Epidermal melanocyte (primary cell): ENCODE results near the gene CEP131.

ENCODE experiments used
- DNase-seq: peaks from one replicate; pipeline ENCODE4 v3.0.0; 2011; ENCODE audit warnings: low spot score; ENCODE audit not compliant: insufficient read length

Gene CEP131

GRCh38 chr17:81223762-81224130, 981 bp upstream of the CEP131 start:
- DNase-seq, result no peak

GRCh38 chr17:81222620-81222905, 202 bp downstream of the CEP131 start:
- DNase-seq, result no peak

- DNase-seq, result no peak
Measured at GRCh38 chr17:81221842-81222619, 734 bp downstream of the CEP131 start.

- no peak for DNase-seq
Measured at GRCh38 chr17:81221371-81221841, 1.4 kb downstream of the CEP131 start.

- no peak for DNase-seq
Measured at GRCh38 chr17:81219476-81220180, 3.1 kb downstream of the CEP131 start.

GRCh38 chr17:81218991-81219390, 3.8 kb downstream of the CEP131 start:
- no peak for DNase-seq

GRCh38 chr17:81218459-81218858, 4.3 kb downstream of the CEP131 start:
- no peak for DNase-seq

GRCh38 chr17:81217491-81217890, 5.3 kb downstream of the CEP131 start:
- no peak for DNase-seq

GRCh38 chr17:81213978-81214377, 8.8 kb downstream of the CEP131 start:
- DNase-seq, result no peak

- DNase-seq, result no peak
Measured at GRCh38 chr17:81212365-81212764, 10.4 kb downstream of the CEP131 start.

- no peak for DNase-seq
Measured at GRCh38 chr17:81210868-81211267, 11.9 kb downstream of the CEP131 start.

- no peak for DNase-seq
Measured at GRCh38 chr17:81210466-81210865, 12.3 kb downstream of the CEP131 start.

GRCh38 chr17:81209141-81209540, 13.6 kb downstream of the CEP131 start:
- DNase-seq, result no peak

GRCh38 chr17:81208651-81209050, 14.1 kb downstream of the CEP131 start:
- DNase-seq, result no peak

GRCh38 chr17:81207610-81208581, 14.9 kb downstream of the CEP131 start:
- DNase-seq, result no peak

- DNase-seq, result no peak
Measured at GRCh38 chr17:81206657-81207056, 16.1 kb downstream of the CEP131 start.

- no peak for DNase-seq
Measured at GRCh38 chr17:81206166-81206565, 16.6 kb downstream of the CEP131 start.

GRCh38 chr17:81204578-81204977, 18.2 kb downstream of the CEP131 start:
- DNase-seq, result no peak

- no peak for DNase-seq
Measured at GRCh38 chr17:81203136-81203535, 19.6 kb downstream of the CEP131 start.

GRCh38 chr17:81202318-81202717, 20.4 kb downstream of the CEP131 start:
- DNase-seq, result no peak

GRCh38 chr17:81200695-81201580, 21.8 kb downstream of the CEP131 start:
- DNase-seq, result peak; percentile 92
